Measurements from ENCODE around the gene PAPLN. TPM values are rescaled to one million over a fixed set of nuclear protein-coding genes. Genes with fewer than 3 reads are reported as not detected.
"Not testable (repeated sequence)": the region's sequence is repeated elsewhere in the genome, so short reads cannot be mapped to it uniquely, and the experiment has no call there.

PAPLN gene
- total RNA-seq, 1 experiment from 2014 or later: 3.0 TPM

DNA sequence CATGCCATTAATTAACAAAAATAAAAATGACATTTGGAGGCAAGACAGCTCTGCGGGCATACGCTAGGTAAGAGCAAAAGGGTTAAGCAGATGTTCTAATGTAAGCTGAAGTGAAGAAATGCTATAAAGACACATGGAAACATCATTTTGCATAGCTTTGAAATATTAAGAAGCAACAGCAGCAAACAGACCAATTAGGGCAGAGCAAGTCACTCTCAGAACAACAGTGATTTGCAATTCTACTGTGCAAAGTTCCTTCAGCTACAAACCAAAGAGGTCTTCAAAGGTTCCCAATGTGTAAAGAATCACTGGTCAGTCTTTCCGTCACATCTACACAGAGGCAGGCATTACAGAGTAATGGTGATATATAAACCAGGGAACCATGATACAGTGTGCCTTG, 68.2 kb downstream of the PAPLN start:
- ChIA-PET CTCF (no interaction called here), POLR2A (no interaction called here)
- Mint-ChIP-seq H3K27ac (ENCODE audit: unreplicated experiment) (no peak overlapping the region), H3K9me3 (ENCODE audit: unreplicated experiment) (no peaks in the 10 kb centered on the region), H3K4me1 (ENCODE audit: low read depth, unreplicated experiment) (no peaks in the 10 kb centered on the region), H3K36me3 (ENCODE audit: insufficient read depth, unreplicated experiment) (no peaks in the 10 kb centered on the region), H3K4me3 (ENCODE audit: unreplicated experiment) (no peak overlapping the region), H3K27me3 (ENCODE audit: insufficient read depth, unreplicated experiment) (no peaks in the 10 kb centered on the region)
- DNase-seq: no peak
- H3K27me3 ChIP-seq (replicated peaks; ENCODE audit: control insufficient read depth, insufficient read depth, low read length): no peaks in the 10 kb centered on the region
- TF ChIP-seq, protein P1, sequence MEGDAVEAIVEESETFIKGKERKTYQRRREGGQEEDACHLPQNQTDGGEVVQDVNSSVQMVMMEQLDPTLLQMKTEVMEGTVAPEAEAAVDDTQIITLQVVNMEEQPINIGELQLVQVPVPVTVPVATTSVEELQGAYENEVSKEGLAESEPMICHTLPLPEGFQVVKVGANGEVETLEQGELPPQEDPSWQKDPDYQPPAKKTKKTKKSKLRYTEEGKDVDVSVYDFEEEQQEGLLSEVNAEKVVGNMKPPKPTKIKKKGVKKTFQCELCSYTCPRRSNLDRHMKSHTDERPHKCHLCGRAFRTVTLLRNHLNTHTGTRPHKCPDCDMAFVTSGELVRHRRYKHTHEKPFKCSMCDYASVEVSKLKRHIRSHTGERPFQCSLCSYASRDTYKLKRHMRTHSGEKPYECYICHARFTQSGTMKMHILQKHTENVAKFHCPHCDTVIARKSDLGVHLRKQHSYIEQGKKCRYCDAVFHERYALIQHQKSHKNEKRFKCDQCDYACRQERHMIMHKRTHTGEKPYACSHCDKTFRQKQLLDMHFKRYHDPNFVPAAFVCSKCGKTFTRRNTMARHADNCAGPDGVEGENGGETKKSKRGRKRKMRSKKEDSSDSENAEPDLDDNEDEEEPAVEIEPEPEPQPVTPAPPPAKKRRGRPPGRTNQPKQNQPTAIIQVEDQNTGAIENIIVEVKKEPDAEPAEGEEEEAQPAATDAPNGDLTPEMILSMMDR (IDR thresholded peaks at IDR 0.05; ENCODE audit: insufficient read depth in 1 of 2, low read depth in 1 of 2, low read length in 1 of 2, severe bottlenecking in 1 of 2, unreplicated experiment in 1 of 2): no peak
- H3K4me3 ChIP-seq (ENCODE audit: low read depth, low read length): no peak overlapping the region
- no TSS peak for BruUV-seq (replicated peaks)
- no peaks in the 10 kb centered on the region for H3K36me3 ChIP-seq (ENCODE audit: control insufficient read depth, insufficient read depth, low read length)
- no peaks in the 10 kb centered on the region for H3K4me1 ChIP-seq
- intact Hi-C loops (cut with micrococcal nuclease; ENCODE audit: unreplicated experiment): no loop called here
- H3K9me3 ChIP-seq: no peaks in the 10 kb centered on the region

DNA sequence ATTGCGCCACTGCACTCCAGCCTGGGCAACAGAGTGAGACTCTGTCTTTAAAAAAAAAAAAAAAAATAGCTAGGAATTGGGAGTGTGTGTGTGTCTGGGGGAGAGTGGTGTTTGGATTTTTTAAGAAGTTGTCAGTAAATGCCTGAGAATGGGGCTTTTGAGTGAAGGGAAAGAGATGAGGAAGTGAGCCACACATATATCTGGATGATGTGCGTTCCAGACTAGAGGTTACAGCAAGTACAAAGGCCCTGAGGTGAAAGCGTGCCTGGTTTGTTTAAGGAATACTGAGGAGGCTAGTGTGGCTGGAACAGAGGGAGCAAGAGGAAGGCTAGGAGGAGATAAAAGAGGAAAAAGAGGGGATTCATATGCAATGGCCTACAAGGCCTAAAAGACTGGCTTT, 70.0 kb downstream of the PAPLN start:
- H3K27me3 Mint-ChIP-seq (ENCODE audit: insufficient read depth, unreplicated experiment): no peaks in the 10 kb centered on the region
- POLR2A ChIA-PET: interaction anchor here (0.5 kb wide), 1 partner anchor 684 kb away, joined by 5 read pairs; no protein-coding TSS in a partner anchor
- H3K9me3 ChIP-seq: no peaks in the 10 kb centered on the region
- no TSS peak for BruUV-seq (replicated peaks)
- H3K27me3 ChIP-seq (replicated peaks; ENCODE audit: control insufficient read depth, insufficient read depth, low read length): no peaks in the 10 kb centered on the region
- CTCF ChIA-PET: interaction anchor here (0.6 kb wide), 1 partner anchor 192 kb away, joined by 6 read pairs; no protein-coding TSS in a partner anchor
- no peak for DNase-seq
- no peaks in the 10 kb centered on the region for H3K4me1 ChIP-seq
- H3K4me3 Mint-ChIP-seq (ENCODE audit: unreplicated experiment): no peak overlapping the region
- H3K4me3 ChIP-seq (ENCODE audit: low read depth, low read length): no peak overlapping the region
- no peaks in the 10 kb centered on the region for H3K36me3 Mint-ChIP-seq (ENCODE audit: insufficient read depth, unreplicated experiment)
- no peaks in the 10 kb centered on the region for H3K4me1 Mint-ChIP-seq (ENCODE audit: low read depth, unreplicated experiment)
- TF ChIP-seq, protein P1 (IDR thresholded peaks at IDR 0.05; ENCODE audit: insufficient read depth in 1 of 2, low read depth in 1 of 2, low read length in 1 of 2, severe bottlenecking in 1 of 2, unreplicated experiment in 1 of 2): no peak
- no peaks in the 10 kb centered on the region for H3K36me3 ChIP-seq (ENCODE audit: control insufficient read depth, insufficient read depth, low read length)
- H3K27ac Mint-ChIP-seq (ENCODE audit: unreplicated experiment): no peak overlapping the region
- intact Hi-C loops (cut with micrococcal nuclease; ENCODE audit: unreplicated experiment): no loop called here
- no peaks in the 10 kb centered on the region for H3K9me3 Mint-ChIP-seq (ENCODE audit: unreplicated experiment)

DNA sequence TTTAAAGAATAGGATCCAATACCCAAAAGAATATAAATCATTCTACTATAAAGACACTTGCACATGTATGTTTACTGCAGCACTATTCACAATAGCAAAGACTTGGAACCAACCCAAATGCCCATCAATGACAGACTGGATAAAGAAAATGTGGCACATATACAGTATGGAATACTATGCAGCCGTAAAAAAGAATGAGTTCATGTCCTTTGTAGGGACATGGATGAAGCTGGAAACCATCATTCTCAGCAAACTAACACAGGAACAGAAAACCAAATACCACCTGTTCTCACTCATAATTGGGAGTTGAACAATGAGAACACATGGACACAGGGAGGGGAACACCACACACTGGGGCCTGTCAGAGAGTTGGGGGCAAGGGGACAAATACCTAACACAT, 71.9 kb downstream of the PAPLN start:
- H3K27ac Mint-ChIP-seq (ENCODE audit: unreplicated experiment); H3K36me3 Mint-ChIP-seq (ENCODE audit: insufficient read depth, unreplicated experiment); H3K36me3 ChIP-seq (ENCODE audit: control insufficient read depth, insufficient read depth, low read length); H3K4me1 ChIP-seq; H3K9me3 ChIP-seq; BruUV-seq (replicated peaks); H3K4me3 Mint-ChIP-seq (ENCODE audit: unreplicated experiment); H3K9me3 Mint-ChIP-seq (ENCODE audit: unreplicated experiment); H3K27me3 ChIP-seq (replicated peaks; ENCODE audit: control insufficient read depth, insufficient read depth, low read length); intact Hi-C loops (cut with micrococcal nuclease; ENCODE audit: unreplicated experiment); H3K4me3 ChIP-seq (ENCODE audit: low read depth, low read length); DNase-seq; POLR2A ChIA-PET; H3K27me3 Mint-ChIP-seq (ENCODE audit: insufficient read depth, unreplicated experiment); CTCF ChIA-PET; H3K4me1 Mint-ChIP-seq (ENCODE audit: low read depth, unreplicated experiment): not testable (repeated sequence)

- no TSS peak for BruUV-seq (replicated peaks)
- CTCF ChIA-PET: no interaction called here
- H3K36me3 Mint-ChIP-seq (ENCODE audit: insufficient read depth, unreplicated experiment): no peaks in the 10 kb centered on the region
- Histone ChIP-seq H3K36me3 (ENCODE audit: control insufficient read depth, insufficient read depth, low read length) (no peaks in the 10 kb centered on the region), H3K9me3 (no peaks in the 10 kb centered on the region), H3K27me3 (replicated peaks; ENCODE audit: control insufficient read depth, insufficient read depth, low read length) (no peaks in the 10 kb centered on the region), H3K4me1 (peaks cover 13% of the 10 kb centered on the region), H3K4me3 (ENCODE audit: low read depth, low read length) (no peak overlapping the region)
- POLR2A ChIA-PET: no interaction called here
- DNase-seq: no peak
- H3K27me3 Mint-ChIP-seq (ENCODE audit: insufficient read depth, unreplicated experiment): no peaks in the 10 kb centered on the region
- TF ChIP-seq, protein P1 (IDR thresholded peaks at IDR 0.05; ENCODE audit: insufficient read depth in 1 of 2, low read depth in 1 of 2, low read length in 1 of 2, severe bottlenecking in 1 of 2, unreplicated experiment in 1 of 2): no peak
- H3K4me1 Mint-ChIP-seq (ENCODE audit: low read depth, unreplicated experiment): peaks cover 6% of the 10 kb centered on the region
- no peak overlapping the region for H3K27ac Mint-ChIP-seq (ENCODE audit: unreplicated experiment)
- H3K4me3 Mint-ChIP-seq (ENCODE audit: unreplicated experiment): no peak overlapping the region
- intact Hi-C loops (cut with micrococcal nuclease; ENCODE audit: unreplicated experiment): no loop called here
- no peaks in the 10 kb centered on the region for H3K9me3 Mint-ChIP-seq (ENCODE audit: unreplicated experiment)
These were observed 74.4 kb downstream of the PAPLN start for GRCh38 chr14:73311708-73312030.
